Upper lobe of left lung (tissue), 4 donors: Measurements from ENCODE around the gene AMPD1.

Source experiments
- EP300 ChIP-seq, 4 donors: sonication (generic); formaldehyde crosslinking; IDR thresholded peaks; one replicate each; pipeline ENCODE4 v1.5.1; 2017; ENCODE audit warnings: antibody characterized with exemption in 4 of 4, control low read depth in 2 of 4
- POLR2A ChIP-seq, 4 donors: fragments of 450-650 bp; IDR thresholded peaks; one replicate each; pipeline ENCODE4 v1.5.1; 2016 to 2017; ENCODE audit warnings: antibody characterized with exemption in 4 of 4, mild to moderate bottlenecking in 2 of 4
- POLR2AphosphoS5 ChIP-seq, 2 donors: sonication (generic); formaldehyde crosslinking; IDR thresholded peaks; one replicate each; pipeline ENCODE4 v1.5.1; 2017; ENCODE audit warnings: antibody characterized with exemption in 2 of 2
- TF ChIP-seq, protein P1 (sequence below), 6 experiments: fragments of 450-650 bp in 4 of 6; fragments of 200-600 bp in 2 of 6; sonication (generic) in 2 of 6; IDR thresholded peaks; one replicate each; pipeline ENCODE4 v1.5.1; 2016 to 2019; ENCODE audit warnings: antibody characterized with exemption in 6 of 6

- TF ChIP-seq POLR2AphosphoS5 (IDR thresholded peaks at IDR 0.05) (no peak), POLR2A (IDR thresholded peaks at IDR 0.05) (no peak), EP300 (IDR thresholded peaks at IDR 0.05) (no peak)
- TF ChIP-seq, protein P1, sequence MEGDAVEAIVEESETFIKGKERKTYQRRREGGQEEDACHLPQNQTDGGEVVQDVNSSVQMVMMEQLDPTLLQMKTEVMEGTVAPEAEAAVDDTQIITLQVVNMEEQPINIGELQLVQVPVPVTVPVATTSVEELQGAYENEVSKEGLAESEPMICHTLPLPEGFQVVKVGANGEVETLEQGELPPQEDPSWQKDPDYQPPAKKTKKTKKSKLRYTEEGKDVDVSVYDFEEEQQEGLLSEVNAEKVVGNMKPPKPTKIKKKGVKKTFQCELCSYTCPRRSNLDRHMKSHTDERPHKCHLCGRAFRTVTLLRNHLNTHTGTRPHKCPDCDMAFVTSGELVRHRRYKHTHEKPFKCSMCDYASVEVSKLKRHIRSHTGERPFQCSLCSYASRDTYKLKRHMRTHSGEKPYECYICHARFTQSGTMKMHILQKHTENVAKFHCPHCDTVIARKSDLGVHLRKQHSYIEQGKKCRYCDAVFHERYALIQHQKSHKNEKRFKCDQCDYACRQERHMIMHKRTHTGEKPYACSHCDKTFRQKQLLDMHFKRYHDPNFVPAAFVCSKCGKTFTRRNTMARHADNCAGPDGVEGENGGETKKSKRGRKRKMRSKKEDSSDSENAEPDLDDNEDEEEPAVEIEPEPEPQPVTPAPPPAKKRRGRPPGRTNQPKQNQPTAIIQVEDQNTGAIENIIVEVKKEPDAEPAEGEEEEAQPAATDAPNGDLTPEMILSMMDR (IDR thresholded peaks at IDR 0.05), result no peak
Observed at GRCh38 chr1:114660238-114660637, 35.1 kb downstream of the AMPD1 start.
